Neutrophil (primary cell): ENCODE results near the gene FBP2.

ENCODE experiments used
- H3K27ac ChIP-seq: fragments of 200-600 bp; sonication (generic); 2 replicates; pipeline ENCODE4 v1.5.1; 2016; ENCODE audit warnings: mild to moderate bottlenecking, moderate library complexity
- H3K27me3 ChIP-seq: fragments of 200-600 bp; sonication (generic); 2 replicates; pipeline ENCODE4 v1.6.0; 2016; ENCODE audit warnings: mild to moderate bottlenecking
- H3K36me3 ChIP-seq: fragments of 200-600 bp; sonication (generic); 2 replicates; pipeline ENCODE4 v1.5.1; 2017
- H3K4me1 ChIP-seq, 2 experiments: fragments of 200-600 bp in 1 of 2; sonication (generic) in 1 of 2; 1 replicate in 1 of 2; 2 replicates in 1 of 2; pipeline versions ENCODE4 v1.5.1 to v1.6.1; 2013 to 2016; ENCODE audit warnings: low read depth in 1 of 2, low read length in 1 of 2, mild to moderate bottlenecking in 1 of 2, moderate library complexity in 1 of 2; ENCODE audit not compliant: control insufficient read depth in 1 of 2, insufficient read depth in 1 of 2
- H3K4me3 ChIP-seq, 2 experiments: fragments of 200-600 bp in 1 of 2; sonication (generic) in 1 of 2; 1 replicate in 1 of 2; 2 replicates in 1 of 2; pipeline ENCODE4 v1.5.1; 2013 to 2016; ENCODE audit warnings: low read depth in 1 of 2, low read length in 1 of 2, mild to moderate bottlenecking in 1 of 2, moderate library complexity in 1 of 2
- H3K9me3 ChIP-seq: fragments of 200-600 bp; sonication (generic); 2 replicates; pipeline ENCODE4 v1.5.1; 2016
- CTCF ChIP-seq: fragments of 200-600 bp; sonication (generic); IDR thresholded peaks from 2 replicates; pipeline ENCODE4 v1.5.1; 2016; ENCODE audit warnings: antibody characterized with exemption

FBP2 gene

GRCh38 chr9:94619026-94619425 is 25.4 kb upstream of the FBP2 start:
- TF ChIP-seq CTCF: no peak
- H3K4me3 ChIP-seq: no peak overlapping the region
- H3K4me1 ChIP-seq: no peaks in the 10 kb centered on the region
- H3K27me3 ChIP-seq: no peaks in the 10 kb centered on the region
- peaks cover 4% of the 10 kb centered on the region for H3K36me3 ChIP-seq
- H3K27ac ChIP-seq: no peak overlapping the region
- no peaks in the 10 kb centered on the region for H3K9me3 ChIP-seq

DNA sequence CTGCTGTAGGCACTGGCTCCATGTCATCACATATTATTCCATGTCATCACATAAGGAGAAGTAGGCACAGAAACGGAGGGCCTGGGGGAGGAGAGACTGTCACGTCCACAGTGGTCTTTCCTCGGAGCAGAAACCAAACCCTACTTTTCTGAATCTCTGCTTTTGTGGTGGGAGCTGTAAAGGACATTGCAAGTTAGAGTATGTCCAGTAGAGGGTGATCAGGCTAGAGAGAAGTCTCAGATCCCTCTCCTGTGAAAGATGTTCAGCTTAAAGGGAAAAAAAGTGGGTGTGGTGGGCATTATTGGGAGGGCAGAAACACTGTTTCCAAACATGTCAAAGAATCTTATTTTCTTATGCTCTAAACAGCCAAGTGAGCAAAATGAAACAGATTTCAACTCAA is 19.4 kb upstream of the FBP2 start:
- Histone ChIP-seq H3K36me3 (no peaks in the 10 kb centered on the region), H3K27ac (no peak overlapping the region), H3K4me1 (no peaks in the 10 kb centered on the region), H3K4me3 (no peak overlapping the region), H3K9me3 (no peaks in the 10 kb centered on the region), H3K27me3 (no peaks in the 10 kb centered on the region)
- TF ChIP-seq CTCF: no peak

- H3K9me3 ChIP-seq: no peaks in the 10 kb centered on the region
- H3K27me3 ChIP-seq: no peaks in the 10 kb centered on the region
- H3K4me3 ChIP-seq: no peak overlapping the region
- no peak for TF ChIP-seq CTCF
- no peaks in the 10 kb centered on the region for H3K4me1 ChIP-seq
- no peaks in the 10 kb centered on the region for H3K36me3 ChIP-seq
- no peak overlapping the region for H3K27ac ChIP-seq
Observed at GRCh38 chr9:94612071-94612470, 18.4 kb upstream of the FBP2 start.

DNA sequence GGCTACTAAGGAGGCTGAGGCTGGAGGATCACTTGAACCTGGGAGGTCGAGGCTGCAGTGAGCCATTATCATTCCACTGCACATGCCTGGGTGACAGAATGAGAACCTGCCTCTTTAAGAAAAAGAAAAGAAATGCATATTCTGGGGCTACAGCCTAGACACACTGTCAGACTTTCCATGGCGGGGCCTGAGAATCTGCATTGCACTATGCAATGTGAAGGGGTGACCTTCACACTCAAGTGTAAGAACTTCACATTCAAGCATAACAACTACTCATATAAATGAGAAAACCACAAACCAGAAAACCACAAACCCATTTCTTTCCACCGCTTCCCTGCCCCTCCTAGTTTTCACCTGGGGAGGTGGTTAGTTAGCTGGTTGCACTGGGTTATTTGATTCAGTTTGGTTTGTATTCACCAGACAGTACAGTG is 18.0 kb upstream of the FBP2 start:
- TF ChIP-seq CTCF: no peak
- Histone ChIP-seq H3K27me3 (no peaks in the 10 kb centered on the region), H3K36me3 (no peaks in the 10 kb centered on the region), H3K9me3 (no peaks in the 10 kb centered on the region), H3K27ac (no peak overlapping the region), H3K4me1 (no peaks in the 10 kb centered on the region), H3K4me3 (no peak overlapping the region)

- Histone ChIP-seq H3K9me3 (no peaks in the 10 kb centered on the region), H3K27ac (no peak overlapping the region), H3K27me3 (no peaks in the 10 kb centered on the region), H3K4me3 (no peak overlapping the region), H3K4me1 (no peaks in the 10 kb centered on the region), H3K36me3 (no peaks in the 10 kb centered on the region)
- TF ChIP-seq CTCF: no peak
Observed at GRCh38 chr9:94610181-94610606, 16.6 kb upstream of the FBP2 start.

GRCh38 chr9:94607423-94607691 is 13.7 kb upstream of the FBP2 start:
- H3K9me3 ChIP-seq: no peaks in the 10 kb centered on the region
- H3K27ac ChIP-seq: no peak overlapping the region
- peaks cover 4 to 5% of the 10 kb centered on the region in 2 experiments for H3K4me1 ChIP-seq
- H3K36me3 ChIP-seq: no peaks in the 10 kb centered on the region
- no peaks in the 10 kb centered on the region for H3K27me3 ChIP-seq
- no peak for TF ChIP-seq CTCF
- no peak overlapping the region for H3K4me3 ChIP-seq
